Measurements from ENCODE around the gene RASAL2.
A peak's percentile ranks its signal among the peaks of the same experiment; 100 is the strongest.
"Not testable (repeated sequence)": the region's sequence is repeated elsewhere in the genome, so short reads cannot be mapped to it uniquely, and the experiment has no call there.

RASAL2 gene

DNA sequence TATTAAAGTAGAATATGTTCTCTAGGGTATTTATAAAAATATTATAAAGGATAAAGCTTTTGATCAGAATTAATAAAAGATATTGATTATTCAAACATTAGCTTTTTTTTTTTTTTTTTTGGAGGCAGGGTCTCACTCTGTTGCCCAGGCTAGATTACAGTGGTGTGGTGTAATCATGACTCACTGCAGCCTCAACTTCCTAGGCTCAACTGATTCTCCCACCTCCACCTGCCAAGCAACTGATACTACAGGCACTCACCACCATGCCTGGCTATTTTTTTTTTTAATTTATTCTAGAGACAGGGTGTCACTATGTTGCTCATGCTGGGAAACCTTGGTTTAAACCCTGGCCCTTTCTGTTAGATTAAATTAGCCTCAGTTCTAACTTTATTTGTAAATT lies 214.5 kb downstream of the RASAL2 start:
- no peak for DNase-seq (ENCODE audit: low read depth)
- TF ChIP-seq, protein P1, sequence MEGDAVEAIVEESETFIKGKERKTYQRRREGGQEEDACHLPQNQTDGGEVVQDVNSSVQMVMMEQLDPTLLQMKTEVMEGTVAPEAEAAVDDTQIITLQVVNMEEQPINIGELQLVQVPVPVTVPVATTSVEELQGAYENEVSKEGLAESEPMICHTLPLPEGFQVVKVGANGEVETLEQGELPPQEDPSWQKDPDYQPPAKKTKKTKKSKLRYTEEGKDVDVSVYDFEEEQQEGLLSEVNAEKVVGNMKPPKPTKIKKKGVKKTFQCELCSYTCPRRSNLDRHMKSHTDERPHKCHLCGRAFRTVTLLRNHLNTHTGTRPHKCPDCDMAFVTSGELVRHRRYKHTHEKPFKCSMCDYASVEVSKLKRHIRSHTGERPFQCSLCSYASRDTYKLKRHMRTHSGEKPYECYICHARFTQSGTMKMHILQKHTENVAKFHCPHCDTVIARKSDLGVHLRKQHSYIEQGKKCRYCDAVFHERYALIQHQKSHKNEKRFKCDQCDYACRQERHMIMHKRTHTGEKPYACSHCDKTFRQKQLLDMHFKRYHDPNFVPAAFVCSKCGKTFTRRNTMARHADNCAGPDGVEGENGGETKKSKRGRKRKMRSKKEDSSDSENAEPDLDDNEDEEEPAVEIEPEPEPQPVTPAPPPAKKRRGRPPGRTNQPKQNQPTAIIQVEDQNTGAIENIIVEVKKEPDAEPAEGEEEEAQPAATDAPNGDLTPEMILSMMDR (IDR thresholded peaks at IDR 0.05; ENCODE audit: control insufficient read depth, extremely low read depth, insufficient read depth), result no peak
- H3K4me3 ChIP-seq (ENCODE audit: low read depth, low read length), result no peak overlapping the region

DNA sequence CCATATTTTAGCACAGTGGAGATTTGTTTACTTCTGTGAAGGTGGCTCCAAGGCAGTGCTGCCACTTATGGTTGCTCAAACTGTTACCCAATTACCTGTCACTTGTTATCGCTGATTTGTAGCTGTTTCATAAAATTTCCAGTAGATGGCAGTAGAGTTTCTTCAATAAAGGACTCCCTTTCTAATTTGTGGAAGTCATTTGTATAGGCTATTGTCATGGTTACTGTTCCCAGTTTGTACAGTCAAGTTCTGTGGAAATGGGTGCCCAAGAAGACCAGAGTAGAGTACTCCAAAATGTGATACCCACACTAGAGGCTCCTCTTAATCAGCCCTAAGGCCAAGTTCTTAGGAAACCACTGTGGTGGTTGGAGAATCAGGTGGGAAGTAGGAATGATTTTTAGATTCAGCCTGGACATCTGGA lies 216.8 kb downstream of the RASAL2 start:
- DNase-seq (ENCODE audit: low read depth), result peak; percentile 67
- TF ChIP-seq, protein P1 (IDR thresholded peaks at IDR 0.05; ENCODE audit: control insufficient read depth, extremely low read depth, insufficient read depth), result peak; percentile 69
- H3K4me3 ChIP-seq (ENCODE audit: low read depth, low read length), result no peak overlapping the region

DNA sequence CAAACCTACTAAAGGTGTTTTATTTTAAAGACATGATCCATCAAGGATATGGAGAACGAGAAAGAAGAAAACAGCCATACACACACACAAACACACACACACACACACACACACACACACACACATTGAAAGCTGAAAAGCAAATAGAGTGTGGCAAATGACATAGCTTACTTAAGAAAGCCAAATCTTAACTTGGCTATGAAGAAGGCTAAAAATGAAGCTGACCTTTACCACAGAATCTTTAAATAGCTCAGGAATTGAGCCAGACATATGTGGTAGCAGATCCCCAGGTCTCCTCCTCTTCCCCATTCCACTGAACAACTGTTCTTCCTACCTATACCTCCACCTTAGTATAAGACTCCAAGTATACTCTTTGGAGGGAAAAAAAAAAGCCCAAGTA lies 217.3 kb downstream of the RASAL2 start:
- no peak for DNase-seq (ENCODE audit: low read depth)
- TF ChIP-seq, protein P1 (IDR thresholded peaks at IDR 0.05; ENCODE audit: control insufficient read depth, extremely low read depth, insufficient read depth), result no peak

DNA sequence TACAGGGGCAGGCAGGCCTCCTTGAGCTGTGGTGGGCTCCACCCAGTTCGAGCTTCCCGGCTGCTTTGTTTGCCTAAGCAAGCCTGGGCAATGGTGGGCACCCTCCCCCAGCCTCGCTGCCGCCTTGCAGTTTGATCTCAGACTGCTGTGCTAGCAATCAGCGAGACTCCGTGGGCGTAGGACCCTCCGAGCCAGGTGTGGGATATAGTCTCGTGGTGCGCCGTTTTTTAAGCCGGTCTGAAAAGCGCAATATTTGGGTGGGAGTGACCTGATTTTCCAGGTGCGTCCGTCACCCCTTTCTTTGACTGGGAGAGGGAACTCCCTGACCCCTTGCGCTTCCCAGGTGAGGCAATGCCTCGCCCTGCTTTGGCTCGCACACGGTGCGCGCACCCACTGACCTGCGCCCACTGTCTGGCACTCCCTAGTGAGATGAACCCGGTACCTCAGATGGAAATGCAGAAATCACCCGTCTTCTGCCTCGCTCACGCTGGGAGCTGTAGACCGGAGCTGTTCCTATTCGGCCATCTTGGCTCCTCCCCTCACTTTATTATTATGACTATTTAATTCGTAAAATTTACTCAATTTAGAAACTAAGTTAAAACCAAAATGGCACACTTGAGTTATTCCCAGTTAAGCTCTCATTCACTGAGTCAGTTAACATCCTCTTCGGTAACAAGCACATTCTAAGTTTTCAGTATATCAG lies 226.5 kb downstream of the RASAL2 start:
- not testable (repeated sequence) for H3K4me3 ChIP-seq (ENCODE audit: low read depth, low read length); DNase-seq (ENCODE audit: low read depth)

More for the DNA sequence above, 217.3 kb downstream of the RASAL2 start:
- no peak overlapping the region for H3K4me3 ChIP-seq (ENCODE audit: low read depth, low read length)

DNA sequence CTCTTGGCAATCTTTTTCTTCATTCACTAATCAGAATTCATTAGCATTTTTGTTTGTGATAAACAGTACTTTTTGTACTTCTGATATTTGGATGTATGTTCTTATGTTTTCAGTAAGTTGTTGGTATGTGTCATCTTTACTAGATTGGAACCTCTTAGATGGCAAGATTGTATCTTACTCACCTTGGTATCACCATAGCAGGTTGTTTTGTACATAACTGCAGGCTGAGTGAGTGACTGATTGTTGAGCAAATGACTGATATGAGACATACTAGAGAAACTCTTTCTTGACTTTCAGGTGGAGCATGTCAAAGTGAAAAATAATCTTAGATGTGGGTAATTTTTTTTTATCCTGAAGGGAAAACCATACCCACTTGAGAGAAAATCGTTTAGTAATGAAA lies 229.2 kb downstream of the RASAL2 start:
- TF ChIP-seq, protein P1 (IDR thresholded peaks at IDR 0.05; ENCODE audit: control insufficient read depth, extremely low read depth, insufficient read depth), result no peak
- H3K4me3 ChIP-seq (ENCODE audit: low read depth, low read length), result no peak overlapping the region
- DNase-seq (ENCODE audit: low read depth), result no peak

DNA sequence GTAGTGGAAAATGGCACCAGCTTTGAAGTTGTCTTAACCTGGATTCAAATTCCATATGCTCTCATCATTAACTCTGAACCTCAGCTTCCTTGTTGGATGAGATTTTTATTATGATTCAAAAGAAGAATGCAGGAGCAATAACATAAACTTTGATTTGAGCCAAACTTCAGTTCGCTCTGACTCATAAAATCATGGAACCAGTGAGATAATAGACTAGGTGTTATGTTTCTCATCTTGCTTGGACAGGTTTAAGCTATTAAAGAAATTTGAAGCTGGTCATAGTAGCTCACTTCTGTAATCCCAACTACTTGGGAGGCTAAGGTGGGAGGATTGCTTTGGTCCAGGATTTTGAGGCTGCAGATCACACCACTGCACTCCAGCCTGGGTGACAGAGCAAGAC lies 230.1 kb downstream of the RASAL2 start:
- TF ChIP-seq, protein P1 (IDR thresholded peaks at IDR 0.05; ENCODE audit: control insufficient read depth, extremely low read depth, insufficient read depth), result no peak
- DNase-seq (ENCODE audit: low read depth), result no peak
- no peak overlapping the region for H3K4me3 ChIP-seq (ENCODE audit: low read depth, low read length)

DNA sequence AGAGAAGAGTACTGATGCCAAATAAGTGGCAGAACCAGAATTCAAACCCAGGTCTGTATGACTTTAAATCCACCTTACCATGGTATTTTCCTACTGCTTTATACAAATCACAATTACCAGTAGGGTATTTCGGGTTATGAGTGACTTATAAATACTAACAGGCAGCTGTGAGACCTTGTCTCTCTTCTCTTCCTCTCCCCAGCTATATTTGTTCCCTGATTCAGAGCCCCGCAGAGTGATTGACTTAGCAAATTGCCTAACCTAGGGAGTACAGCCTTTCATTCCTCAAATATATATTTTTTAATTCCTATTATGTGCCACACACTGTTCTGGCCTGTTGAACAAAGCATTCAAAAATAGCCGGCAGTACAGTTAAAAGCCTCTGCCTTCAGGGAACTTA lies 234.8 kb downstream of the RASAL2 start:
- TF ChIP-seq, protein P1 (IDR thresholded peaks at IDR 0.05; ENCODE audit: control insufficient read depth, extremely low read depth, insufficient read depth), result no peak
- DNase-seq (ENCODE audit: low read depth), result no peak
- no peak overlapping the region for H3K4me3 ChIP-seq (ENCODE audit: low read depth, low read length)

All from LNCaP clone FGC (cell line).